Lung (tissue), 12 donors: ENCODE measurements around the gene FGFBP2. TPM values are rescaled to one million over a fixed set of nuclear protein-coding genes. Genes with fewer than 3 reads are reported as not detected.

Source experiments
- ATAC-seq: fragments of 200-7000 bp; cut with Tn5 transposase; one replicate; pipeline ENCODE4 v1.9.1; 2020; ENCODE audit warnings: moderate number of reproducible peaks; ENCODE audit not compliant: insufficient read depth, low FRiP score
- DNase-seq, 3 donors: peaks; one replicate each; pipeline ENCODE4 v3.0.0-alpha.2; 2013 to 2017
- H3K27ac ChIP-seq, 2 donors: one replicate each; pipeline ENCODE4 v1.5.1; 2013; ENCODE audit warnings: mild to moderate bottlenecking in 2 of 2, moderate library complexity in 2 of 2, control low read depth in 1 of 2, inconsistent platforms in 1 of 2, low read depth in 1 of 2, low read length in 1 of 2
- H3K27me3 ChIP-seq, 3 donors: one replicate each; pipeline ENCODE4 v1.5.1; 2013; ENCODE audit warnings: low read length in 2 of 3; ENCODE audit not compliant: control insufficient read depth in 3 of 3, insufficient read depth in 3 of 3
- H3K36me3 ChIP-seq, 4 donors: one replicate each; pipeline ENCODE4 v1.5.1; 2013; ENCODE audit warnings: low read length in 4 of 4, mild to moderate bottlenecking in 1 of 4, moderate library complexity in 1 of 4; ENCODE audit not compliant: control insufficient read depth in 4 of 4, insufficient read depth in 4 of 4
- H3K4me1 ChIP-seq, 5 donors: one replicate each; pipeline ENCODE4 v1.5.1; 2013; ENCODE audit warnings: low read length in 5 of 5, mild to moderate bottlenecking in 2 of 5, moderate library complexity in 1 of 5; ENCODE audit not compliant: control insufficient read depth in 5 of 5, insufficient read depth in 5 of 5
- H3K4me3 ChIP-seq: one replicate; pipeline ENCODE4 v1.5.1; 2013; ENCODE audit warnings: mild to moderate bottlenecking, control low read depth, moderate library complexity
- H3K9ac ChIP-seq, 2 donors: one replicate each; pipeline ENCODE4 v1.5.1; 2013; ENCODE audit warnings: low read length in 2 of 2, control low read depth in 1 of 2; ENCODE audit not compliant: insufficient read depth in 1 of 2
- H3K9me3 ChIP-seq, 4 donors: one replicate each; pipeline ENCODE4 v1.5.1; 2013; ENCODE audit warnings: low read length in 3 of 4, mild to moderate bottlenecking in 1 of 4, moderate library complexity in 1 of 4; ENCODE audit not compliant: control insufficient read depth in 4 of 4, insufficient read depth in 3 of 4
- WGBS, 2 donors: extraction: QIAGEN DNeasy Blood & Tissue Kit; methylation state at CpG; one replicate each; pipeline ENCODE4 v1.1.7; 2013; 5-methylcytosine and 5-hydroxymethylcytosine counted together
- polyA plus RNA-seq, 2 donors: library from polyadenylated mRNA; stranded (reverse); fragments of 200-250 nt; gene quantifications; one replicate each; pipeline ENCODE4 v1.2.1, GENCODE V29; 2013
- total RNA-seq, 2 donors: library from RNA; depleted of rRNA in 1 of 2; stranded (reverse); fragments of >200 nt in 1 of 2; gene quantifications; one replicate each; pipeline ENCODE4 v1.2.1, GENCODE V29; 2014 to 2021
- TF ChIP-seq, protein P1 (sequence below): IDR thresholded peaks from 2 replicates; pipeline ENCODE4 v1.5.1; 2012; ENCODE audit warnings: mild to moderate bottlenecking; ENCODE audit errors: control extremely low read depth, extremely low read depth
- donor health status: control.
- donor health status: control.
- donor health status: Bipolar disorder and iron deficiency.
- donor health status: healthy.
- donor health status: DM: yes; HTN: yes; CAD: no.

The FGFBP2 gene
- total and polyA plus RNA-seq, 4 donors: 0.47 to 2.8 (median 1.3) TPM

DNA sequence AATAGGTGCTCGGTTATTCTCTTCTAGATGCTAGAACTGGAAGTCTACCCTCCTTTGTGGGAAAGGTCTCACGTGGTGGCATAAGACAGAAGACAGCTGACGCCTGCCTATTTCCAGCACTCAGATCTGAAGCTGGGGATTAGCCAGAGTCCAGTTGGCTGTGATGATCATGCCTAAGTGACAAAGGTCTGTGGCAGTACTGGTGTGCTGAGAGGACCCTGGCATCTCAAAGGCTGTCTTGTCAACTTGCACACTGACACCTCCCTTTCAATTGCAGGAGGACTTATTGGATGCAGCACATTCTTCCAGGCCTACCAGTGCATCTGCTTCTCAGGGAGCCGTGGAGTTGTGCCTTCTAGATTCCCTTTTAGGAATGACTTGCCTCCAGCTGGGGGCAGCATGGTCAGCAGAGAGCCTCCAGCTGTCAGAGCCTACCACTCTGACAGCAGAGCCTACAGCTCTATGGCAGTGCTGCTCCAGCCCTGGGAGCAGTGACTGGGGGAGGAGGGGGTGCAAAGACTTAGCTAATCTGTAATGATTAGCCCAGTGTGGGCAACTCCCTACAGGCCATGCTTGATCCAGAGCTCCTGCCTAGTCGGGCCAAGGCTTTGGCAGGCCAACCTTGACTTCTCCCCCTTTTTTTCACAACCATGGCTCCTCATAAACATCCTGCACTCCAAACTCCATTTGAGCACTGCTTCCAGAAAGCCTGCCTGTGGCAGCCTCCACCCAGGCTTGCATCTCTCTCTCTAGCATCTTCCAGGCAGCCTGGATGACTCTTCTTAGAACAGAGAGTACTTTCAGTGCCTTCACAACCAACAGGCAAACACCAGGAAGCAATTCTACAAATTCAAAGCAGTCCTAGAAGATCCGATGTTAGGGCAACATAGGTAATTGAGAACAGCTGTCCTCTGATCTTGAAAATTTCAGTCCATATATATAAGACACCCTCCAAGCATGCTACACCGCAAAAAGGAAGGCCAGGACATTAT, 13.8 kb upstream of the FGFBP2 start:
- DNase-seq: no peak
- H3K9me3 ChIP-seq: no peaks in the 10 kb centered on the region
- no peak overlapping the region for H3K4me3 ChIP-seq
- H3K36me3 ChIP-seq: no peaks in the 10 kb centered on the region
- TF ChIP-seq, protein P1, sequence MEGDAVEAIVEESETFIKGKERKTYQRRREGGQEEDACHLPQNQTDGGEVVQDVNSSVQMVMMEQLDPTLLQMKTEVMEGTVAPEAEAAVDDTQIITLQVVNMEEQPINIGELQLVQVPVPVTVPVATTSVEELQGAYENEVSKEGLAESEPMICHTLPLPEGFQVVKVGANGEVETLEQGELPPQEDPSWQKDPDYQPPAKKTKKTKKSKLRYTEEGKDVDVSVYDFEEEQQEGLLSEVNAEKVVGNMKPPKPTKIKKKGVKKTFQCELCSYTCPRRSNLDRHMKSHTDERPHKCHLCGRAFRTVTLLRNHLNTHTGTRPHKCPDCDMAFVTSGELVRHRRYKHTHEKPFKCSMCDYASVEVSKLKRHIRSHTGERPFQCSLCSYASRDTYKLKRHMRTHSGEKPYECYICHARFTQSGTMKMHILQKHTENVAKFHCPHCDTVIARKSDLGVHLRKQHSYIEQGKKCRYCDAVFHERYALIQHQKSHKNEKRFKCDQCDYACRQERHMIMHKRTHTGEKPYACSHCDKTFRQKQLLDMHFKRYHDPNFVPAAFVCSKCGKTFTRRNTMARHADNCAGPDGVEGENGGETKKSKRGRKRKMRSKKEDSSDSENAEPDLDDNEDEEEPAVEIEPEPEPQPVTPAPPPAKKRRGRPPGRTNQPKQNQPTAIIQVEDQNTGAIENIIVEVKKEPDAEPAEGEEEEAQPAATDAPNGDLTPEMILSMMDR: no peak
- H3K27ac ChIP-seq: no peak overlapping the region
- WGBS, 2 donors: 83 to 87% methylated on average over 7 of the region's 7 CpGs
- H3K9ac ChIP-seq: no peak overlapping the region
- no peak for ATAC-seq
- peaks cover 0 to 3% (median 0%) of the 10 kb centered on the region in 3 donors for H3K27me3 ChIP-seq
- no peaks in the 10 kb centered on the region for H3K4me1 ChIP-seq

GRCh38 chr4:15971068-15971801, 8.3 kb upstream of the FGFBP2 start:
- ATAC-seq (no peak), DNase-seq (no peak)
- no peak overlapping the region for H3K9ac ChIP-seq
- no peaks in the 10 kb centered on the region for H3K36me3 ChIP-seq
- TF ChIP-seq, protein P1: no peak
- H3K4me1 ChIP-seq: no peaks in the 10 kb centered on the region
- WGBS, 2 donors: 84 to 85% methylated on average over 9 of the region's 9 CpGs
- no peak overlapping the region for H3K27ac ChIP-seq
- no peak overlapping the region for H3K4me3 ChIP-seq
- peaks cover 0 to 1% (median 0%) of the 10 kb centered on the region in 4 donors for H3K9me3 ChIP-seq
- H3K27me3 ChIP-seq: no peaks in the 10 kb centered on the region

GRCh38 chr4:15968551-15969300, 5.8 kb upstream of the FGFBP2 start:
- H3K9me3 ChIP-seq: peaks cover 0 to 3% (median under 1%) of the 10 kb centered on the region in 4 donors
- H3K4me1 ChIP-seq: no peaks in the 10 kb centered on the region
- H3K27ac ChIP-seq: no peak overlapping the region
- DNase-seq: no peak
- H3K36me3 ChIP-seq: no peaks in the 10 kb centered on the region
- TF ChIP-seq, protein P1: no peak
- no peak overlapping the region for H3K4me3 ChIP-seq
- no peaks in the 10 kb centered on the region for H3K27me3 ChIP-seq
- no peak overlapping the region for H3K9ac ChIP-seq
- ATAC-seq: no peak
- WGBS, 2 donors: 80 to 83% methylated on average over 11 of the region's 11 CpGs
